Measurements from ENCODE around the gene ARID3C. TPM values are rescaled to one million over a fixed set of nuclear protein-coding genes. Genes with fewer than 3 reads are reported as not detected.
"Not testable (repeated sequence)": the region's sequence is repeated elsewhere in the genome, so short reads cannot be mapped to it uniquely, and the experiment has no call there.

ARID3C gene
- total and polyA plus RNA-seq, 4 experiments from 2014 or later: not detected

DNA sequence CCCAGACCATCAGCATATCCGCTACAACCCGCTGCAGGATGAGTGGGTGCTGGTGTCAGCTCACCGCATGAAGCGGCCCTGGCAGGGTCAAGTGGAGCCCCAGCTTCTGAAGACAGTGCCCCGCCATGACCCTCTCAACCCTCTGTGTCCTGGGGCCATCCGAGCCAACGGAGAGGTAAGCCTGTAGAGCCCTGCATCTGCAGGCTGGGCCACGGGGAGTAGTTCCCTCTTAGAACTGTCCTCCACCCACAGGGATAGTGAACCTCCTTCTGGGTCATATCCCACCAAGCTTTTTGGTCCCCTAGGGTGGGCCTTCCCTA is 18.2 kb upstream of the ARID3C start:
- ChIA-PET CTCF (ENCODE audit: partially characterized antibody) (interaction anchor here (0.8 to 12.6 kb wide), 15 partner anchors 10 to 56 kb away, joined by 3 to 191 read pairs (median 5); partner anchors contain the start of genes ARID3C, CCL27, DCTN3 and RPP25L), POLR2A (ENCODE audit: partially characterized antibody) (interaction anchor here (1.4 to 22.1 kb wide), 8 partner anchors 12 to 270 kb away, joined by 5 to 484 read pairs (median 14); partner anchors contain the start of genes CCL27, DCTN3, IL11RA and MYORG)
- peaks cover 33% of the 10 kb centered on the region for H3K4me1 ChIP-seq (ENCODE audit: insufficient read depth, low read length)
- Mint-ChIP-seq H3K27me3 (no peaks in the 10 kb centered on the region), H3K27ac (peak overlapping the region; percentile 89 to 96 (median 93)), H3K9me3 (no peaks in the 10 kb centered on the region), H3K36me3 (peaks cover 33 to 52% of the 10 kb centered on the region in 2 donors), H3K4me3 (peak overlapping the region; percentile 93 to 97 (median 95)), H3K4me1 (peaks cover 23 to 55% (median 33%) of the 10 kb centered on the region in 4 donors)
- H3K27ac ChIP-seq (ENCODE audit: low read depth, low read length): peak overlapping the region; percentile 84
- H3K9me3 ChIP-seq (ENCODE audit: control insufficient read depth in 1 of 2, low read length in 2 of 2): no peaks in the 10 kb centered on the region
- H3K36me3 ChIP-seq (ENCODE audit: insufficient read depth, low read length): peaks cover 35% of the 10 kb centered on the region
- no peaks in the 10 kb centered on the region for H3K27me3 ChIP-seq (ENCODE audit: insufficient read depth, low read length)
- H3K4me3 ChIP-seq (ENCODE audit: low read length in 2 of 2): peak overlapping the region; percentile 83 to 87
- intact Hi-C loops (cut with micrococcal nuclease): loop anchor here (5.0 kb wide), 1 partner anchor 35 kb away; the partner anchor contains the start of gene RPP25L
- peak in 1 of 5 donors; percentile 50 for DNase-seq

DNA sequence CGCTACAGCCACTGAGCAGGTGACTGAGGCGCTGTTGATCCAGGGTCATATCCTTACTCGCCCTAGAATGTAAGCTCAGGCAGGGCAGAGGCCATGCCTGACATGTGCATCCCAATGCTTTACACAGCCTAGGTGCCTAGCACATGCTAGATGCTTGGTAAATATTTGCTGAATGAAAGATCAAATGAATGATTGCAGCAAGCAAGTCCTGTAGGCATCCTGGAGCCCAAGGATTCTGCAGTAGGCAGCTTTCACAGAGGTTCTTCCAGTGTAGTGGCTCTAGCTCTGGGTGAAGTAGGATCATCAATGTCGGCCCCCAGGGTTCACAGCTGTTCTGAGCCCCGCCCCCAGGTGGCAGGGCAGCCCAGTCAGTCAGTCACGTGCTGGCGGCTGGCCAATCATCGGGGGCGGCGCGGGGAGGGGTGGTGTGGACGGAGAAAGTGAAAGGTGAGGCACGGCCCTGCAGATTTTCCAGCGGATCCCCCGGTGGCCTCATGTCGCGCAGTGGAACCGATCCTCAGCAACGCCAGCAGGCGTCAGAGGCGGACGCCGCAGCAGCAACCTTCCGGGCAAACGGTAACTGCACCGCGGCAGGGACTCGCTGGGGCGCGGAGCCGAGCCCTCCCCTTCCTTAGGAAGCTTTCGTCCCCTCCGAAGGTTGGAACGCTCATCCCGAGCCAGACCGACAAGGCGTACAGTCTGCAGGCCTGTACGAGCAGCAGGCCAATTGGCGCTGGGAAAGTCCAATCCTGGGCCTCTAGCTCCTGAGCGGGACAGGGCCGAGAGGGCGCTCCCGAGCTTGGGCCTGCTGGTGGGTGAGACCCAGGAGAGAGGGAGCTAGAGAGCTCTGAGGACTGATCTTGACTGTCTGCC is 17.6 kb upstream of the ARID3C start, which contains the start of gene GALT:
GALT (plus strand) TSS at position 465 of the 873 bp plus-strand sequence; CDS start at position 495, 30 bp downstream.
- peak within 1 kb of the TSS; percentile 93 to 97 (median 95) for H3K4me3 Mint-ChIP-seq
- H3K9me3 Mint-ChIP-seq: no peaks in the 10 kb centered on the region
- H3K27ac ChIP-seq (ENCODE audit: low read depth, low read length): peak within 1 kb of the TSS; percentile 84
- intact Hi-C loops (cut with micrococcal nuclease): loop anchor here (1.0 to 5.0 kb wide), 5 partner anchors 9 to 958 kb away; partner anchors contain the start of genes RPP25L and SIGMAR1
- H3K27me3 ChIP-seq (ENCODE audit: insufficient read depth, low read length): no peaks in the 10 kb centered on the region
- H3K4me3 ChIP-seq (ENCODE audit: low read length in 2 of 2): peak within 1 kb of the TSS; percentile 83 to 87
- POLR2A ChIA-PET (ENCODE audit: partially characterized antibody): interaction anchor here (0.8 to 22.1 kb wide), 9 partner anchors 11 to 269 kb away, joined by 3 to 484 read pairs (median 10); partner anchors contain the start of genes CCL27, DCTN3, IL11RA and MYORG
- H3K4me1 Mint-ChIP-seq: peaks cover 23 to 49% (median 31%) of the 10 kb centered on the region in 4 donors
- peak within 1 kb of the TSS; percentile 89 to 96 (median 93) for H3K27ac Mint-ChIP-seq
- H3K9me3 ChIP-seq (ENCODE audit: control insufficient read depth in 1 of 2, low read length in 2 of 2): no peaks in the 10 kb centered on the region
- CTCF ChIA-PET (ENCODE audit: partially characterized antibody): interaction anchor here (0.8 to 12.6 kb wide), 16 partner anchors 11 to 55 kb away, joined by 3 to 191 read pairs (median 4); partner anchors contain the start of genes ARID3C, CCL27, DCTN3 and RPP25L
- H3K4me1 ChIP-seq (ENCODE audit: insufficient read depth, low read length): peaks cover 28% of the 10 kb centered on the region
- no peaks in the 10 kb centered on the region for H3K27me3 Mint-ChIP-seq
- peaks cover 33% of the 10 kb centered on the region for H3K36me3 ChIP-seq (ENCODE audit: insufficient read depth, low read length)
- peak; percentile 92 to 96 (median 94) for DNase-seq
- peaks cover 33 to 49% of the 10 kb centered on the region in 2 donors for H3K36me3 Mint-ChIP-seq

DNA sequence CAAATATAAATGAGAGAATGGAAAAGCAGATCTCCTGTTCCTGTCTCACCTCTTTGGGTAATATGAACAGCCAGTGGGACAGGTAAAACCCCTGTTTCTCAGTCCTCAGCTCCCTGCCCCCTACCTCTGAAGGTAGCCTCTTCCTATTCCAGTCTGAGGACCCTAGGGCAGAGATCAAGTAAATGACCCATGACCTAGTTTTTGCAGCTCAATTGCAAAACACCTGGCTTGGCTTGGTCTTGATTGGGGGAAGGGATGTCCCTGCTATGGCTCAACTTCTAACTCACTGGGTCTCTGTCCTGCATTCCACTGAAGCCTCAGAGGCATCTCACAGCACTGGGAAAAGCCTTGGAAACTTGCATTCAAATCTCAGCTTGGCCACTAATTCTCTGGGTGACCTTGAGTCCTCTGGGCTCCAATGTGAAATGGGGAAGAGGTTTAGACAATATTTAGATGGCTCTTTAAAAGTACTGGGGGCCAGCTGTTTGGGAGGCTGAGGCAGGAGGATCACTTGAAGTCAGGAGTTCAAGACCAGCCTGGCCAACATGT is 16.0 kb upstream of the ARID3C start:
- H3K4me1 ChIP-seq (ENCODE audit: insufficient read depth, low read length): peaks cover 27% of the 10 kb centered on the region
- H3K4me3 ChIP-seq (ENCODE audit: low read length in 2 of 2): no peak overlapping the region
- DNase-seq: no peak
- Mint-ChIP-seq H3K36me3 (peaks cover 25 to 36% of the 10 kb centered on the region in 2 donors), H3K9me3 (no peaks in the 10 kb centered on the region), H3K4me1 (peaks cover 23 to 41% (median 31%) of the 10 kb centered on the region in 4 donors), H3K27ac (peak overlapping the region in 1 of 7 donors; percentile 51), H3K4me3 (peak overlapping the region in 1 of 8 donors; percentile 10), H3K27me3 (no peaks in the 10 kb centered on the region)
- no peak overlapping the region for H3K27ac ChIP-seq (ENCODE audit: low read depth, low read length)
- CTCF ChIA-PET (ENCODE audit: partially characterized antibody): interaction anchor here (2.6 to 12.6 kb wide), 4 partner anchors 9 to 56 kb away, joined by 19 to 191 read pairs (median 114); partner anchors contain the start of genes CCL27 and SIGMAR1
- H3K9me3 ChIP-seq (ENCODE audit: control insufficient read depth in 1 of 2, low read length in 2 of 2): no peaks in the 10 kb centered on the region
- POLR2A ChIA-PET (ENCODE audit: partially characterized antibody): interaction anchor here (7.6 to 22.1 kb wide), 2 partner anchors 9 to 15 kb away, joined by 193 to 484 read pairs; partner anchors contain the start of genes CCL27, IL11RA and SIGMAR1
- intact Hi-C loops (cut with micrococcal nuclease): loop anchor here (5.0 kb wide), 1 partner anchor 33 kb away; the partner anchor contains the start of gene RPP25L
- no peaks in the 10 kb centered on the region for H3K27me3 ChIP-seq (ENCODE audit: insufficient read depth, low read length)
- peaks cover 17% of the 10 kb centered on the region for H3K36me3 ChIP-seq (ENCODE audit: insufficient read depth, low read length)

DNA sequence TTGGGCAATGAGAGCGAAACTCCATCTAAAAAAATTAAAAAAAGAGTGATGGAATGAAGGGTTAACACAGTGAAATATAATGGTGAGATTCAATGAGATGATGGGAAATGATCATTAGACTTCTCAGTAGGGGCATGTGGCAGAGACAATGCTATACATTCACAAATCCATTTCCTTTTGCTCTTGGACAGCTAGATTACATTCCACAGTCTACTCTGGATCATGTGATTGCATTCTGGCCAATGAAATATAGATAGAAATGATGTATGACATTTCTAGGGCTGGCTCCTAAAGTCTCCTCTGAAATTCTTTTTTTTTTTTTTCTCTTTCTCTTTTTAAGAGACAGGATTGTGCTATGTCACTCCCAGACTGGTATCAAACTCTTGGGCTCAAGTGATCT is 13.8 kb upstream of the ARID3C start:
- H3K27me3 ChIP-seq (ENCODE audit: insufficient read depth, low read length): no peaks in the 10 kb centered on the region
- no peak for DNase-seq
- ChIA-PET POLR2A (ENCODE audit: partially characterized antibody) (interaction anchor here (0.6 to 22.1 kb wide), 3 partner anchors 7 to 535 kb away, joined by 4 to 484 read pairs (median 193); partner anchors contain the start of genes CCL27, IL11RA and SIGMAR1), CTCF (ENCODE audit: partially characterized antibody) (interaction anchor here (0.9 to 12.6 kb wide), 5 partner anchors 7 to 60 kb away, joined by 4 to 191 read pairs (median 7); partner anchors contain the start of genes CCL27, DCTN3 and SIGMAR1)
- H3K36me3 ChIP-seq (ENCODE audit: insufficient read depth, low read length): no peaks in the 10 kb centered on the region
- H3K4me1 ChIP-seq (ENCODE audit: insufficient read depth, low read length): peaks cover 22% of the 10 kb centered on the region
- H3K4me3 ChIP-seq (ENCODE audit: low read length in 2 of 2): no peak overlapping the region
- H3K27ac ChIP-seq (ENCODE audit: low read depth, low read length): no peak overlapping the region
- Mint-ChIP-seq H3K4me3 (no peak overlapping the region), H3K36me3 (peaks cover 5 to 15% of the 10 kb centered on the region in 2 donors), H3K27ac (no peak overlapping the region), H3K9me3 (no peaks in the 10 kb centered on the region), H3K4me1 (peaks cover 20 to 32% (median 25%) of the 10 kb centered on the region in 4 donors), H3K27me3 (no peaks in the 10 kb centered on the region)
- no peaks in the 10 kb centered on the region for H3K9me3 ChIP-seq (ENCODE audit: control insufficient read depth in 1 of 2, low read length in 2 of 2)
- intact Hi-C loops (cut with micrococcal nuclease): no loop called here

DNA sequence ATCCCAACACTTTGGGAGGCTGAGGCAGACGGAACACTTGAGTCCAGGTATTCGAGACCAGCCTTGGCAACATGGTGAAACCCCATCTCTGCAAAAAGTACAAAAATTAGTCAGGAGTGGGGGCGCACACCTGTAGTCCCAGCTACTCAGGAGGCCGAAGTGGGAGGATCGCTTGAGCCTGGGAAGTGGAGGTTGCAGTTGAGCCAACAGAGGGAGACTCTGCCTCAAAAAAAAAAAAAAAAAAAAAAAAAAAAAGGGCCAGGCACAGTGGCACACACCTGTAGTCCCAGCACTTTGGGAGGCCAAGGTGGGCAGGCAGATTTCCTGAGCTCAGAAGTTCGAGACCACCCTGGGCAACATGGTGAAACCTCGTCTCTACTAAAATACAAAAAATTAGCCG is 10.5 kb upstream of the ARID3C start:
- H3K27ac ChIP-seq (ENCODE audit: low read depth, low read length); H3K27me3 ChIP-seq (ENCODE audit: insufficient read depth, low read length); H3K36me3 ChIP-seq (ENCODE audit: insufficient read depth, low read length); H3K9me3 ChIP-seq (ENCODE audit: control insufficient read depth in 1 of 2, low read length in 2 of 2); H3K27me3 Mint-ChIP-seq; DNase-seq; H3K4me3 ChIP-seq (ENCODE audit: low read length in 2 of 2); H3K9me3 Mint-ChIP-seq; H3K4me3 Mint-ChIP-seq: not testable (repeated sequence)
- POLR2A ChIA-PET (ENCODE audit: partially characterized antibody): interaction anchor here (7.3 to 22.1 kb wide), 3 partner anchors 7 to 28 kb away, joined by 106 to 484 read pairs (median 193); partner anchors contain the start of genes CCL27, GALT, IL11RA and RPP25L
- peak overlapping the region in 1 of 7 donors; percentile 93 for H3K27ac Mint-ChIP-seq
- peaks cover 6 to 12% of the 10 kb centered on the region in 2 donors for H3K36me3 Mint-ChIP-seq
- peaks cover 18 to 35% (median 29%) of the 10 kb centered on the region in 4 donors for H3K4me1 Mint-ChIP-seq
- CTCF ChIA-PET (ENCODE audit: partially characterized antibody): interaction anchor here (2.9 to 12.6 kb wide), 4 partner anchors 8 to 61 kb away, joined by 15 to 191 read pairs (median 142); partner anchors contain the start of genes CCL27 and GALT
- intact Hi-C loops (cut with micrococcal nuclease): loop anchor here (5.0 kb wide), 2 partner anchors 37 to 262 kb away; partner anchors contain the start of gene MYORG
- H3K4me1 ChIP-seq (ENCODE audit: insufficient read depth, low read length): peaks cover 32% of the 10 kb centered on the region

DNA sequence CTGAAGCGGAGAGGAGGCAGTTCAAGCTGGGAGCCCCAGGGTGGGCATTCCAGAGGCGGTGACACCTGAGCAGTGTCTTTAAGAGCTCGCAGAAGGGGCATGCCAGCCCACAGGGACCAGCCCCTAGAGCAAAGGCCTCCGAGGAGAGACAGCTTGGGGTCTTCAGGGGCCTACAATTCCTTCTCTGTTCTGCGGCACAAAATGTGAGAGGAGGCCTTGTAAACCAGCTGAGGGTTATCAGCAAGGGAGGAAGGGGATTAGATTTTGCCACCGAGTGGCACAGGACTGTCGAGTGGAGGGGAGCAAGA is 9.2 kb upstream of the ARID3C start:
- H3K4me3 ChIP-seq (ENCODE audit: low read length in 2 of 2): peak overlapping the region; percentile 74 to 84
- H3K9me3 ChIP-seq (ENCODE audit: control insufficient read depth in 1 of 2, low read length in 2 of 2): no peaks in the 10 kb centered on the region
- Mint-ChIP-seq H3K36me3 (peaks cover 6 to 13% of the 10 kb centered on the region in 2 donors), H3K4me1 (peaks cover 22 to 46% (median 34%) of the 10 kb centered on the region in 4 donors), H3K27me3 (no peaks in the 10 kb centered on the region), H3K9me3 (no peaks in the 10 kb centered on the region), H3K27ac (peak overlapping the region; percentile 93 to 97 (median 95)), H3K4me3 (peak overlapping the region; percentile 87 to 92 (median 90))
- CTCF ChIA-PET (ENCODE audit: partially characterized antibody): interaction anchor here (0.6 to 10.5 kb wide), 15 partner anchors 9 to 831 kb away, joined by 3 to 235 read pairs (median 8); partner anchors contain the start of genes ARID3C, CCL27, DCTN3 and GALT
- peak overlapping the region; percentile 78 for H3K27ac ChIP-seq (ENCODE audit: low read depth, low read length)
- no peaks in the 10 kb centered on the region for H3K27me3 ChIP-seq (ENCODE audit: insufficient read depth, low read length)
- DNase-seq: no peak
- peaks cover 38% of the 10 kb centered on the region for H3K4me1 ChIP-seq (ENCODE audit: insufficient read depth, low read length)
- POLR2A ChIA-PET (ENCODE audit: partially characterized antibody): interaction anchor here (0.6 to 22.1 kb wide), 17 partner anchors 8 to 458 kb away, joined by 3 to 484 read pairs (median 6); partner anchors contain the start of genes CCL27, DCTN3, DNAI1 and FAM219A
- intact Hi-C loops (cut with micrococcal nuclease): loop anchor here (5.0 kb wide), 2 partner anchors 36 to 261 kb away; partner anchors contain the start of gene MYORG
- no peaks in the 10 kb centered on the region for H3K36me3 ChIP-seq (ENCODE audit: insufficient read depth, low read length)

Data from CD4-positive, alpha-beta memory T cell (primary cell).